Measurements from ENCODE around the gene HOXA2.

DNA sequence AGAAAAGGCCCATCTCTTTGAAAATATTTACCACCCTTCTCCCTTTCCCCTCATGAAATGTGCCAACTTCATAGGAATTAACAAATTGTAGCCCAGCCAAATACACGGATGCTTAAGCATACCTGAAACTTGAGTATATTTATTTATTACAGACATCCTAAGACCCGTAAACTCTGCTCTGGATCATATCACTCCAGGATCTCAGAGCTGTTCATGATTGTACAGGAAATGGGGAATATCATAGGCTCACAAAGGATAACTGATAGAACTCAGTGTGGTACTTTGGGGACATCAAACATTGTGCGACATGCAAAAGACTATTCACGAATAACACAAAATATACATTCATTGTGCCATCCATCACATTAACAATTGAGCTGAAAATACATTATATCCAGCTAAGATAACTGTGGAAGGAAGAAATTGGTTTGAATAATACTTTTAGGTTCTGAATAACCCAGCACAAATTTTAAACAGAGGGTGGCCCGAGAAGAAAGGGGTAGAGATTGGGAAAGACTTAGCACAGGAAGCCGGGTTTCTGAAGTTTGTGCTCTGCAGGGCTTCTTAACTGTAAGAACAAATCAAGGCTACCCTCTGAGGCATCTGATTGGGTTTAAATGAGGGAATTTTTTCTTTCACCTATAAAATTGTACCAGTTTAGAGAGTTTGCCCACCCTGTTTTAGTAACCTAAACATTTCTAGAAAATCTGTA lies 9.1 kb downstream of the HOXA2 start:
- TF ChIP-seq CTCF (IDR thresholded peaks at IDR 0.05; ENCODE audit: control extremely low read depth in 1 of 3, insufficient read depth in 1 of 3, low read depth in 1 of 3, low read length in 3 of 3) (no peak), POLR2A (IDR thresholded peaks at IDR 0.05; ENCODE audit: control extremely low read depth in 1 of 2, low read depth in 2 of 2, low read length in 2 of 2) (no peak), CHD2 (IDR thresholded peaks at IDR 0.05; ENCODE audit: low read length) (no peak), RAD21 (IDR thresholded peaks at IDR 0.05 in 1 of 2, conservative IDR thresholded peaks at IDR 0.05 in 1 of 2; ENCODE audit: low read depth in 2 of 2, low read length in 2 of 2) (no peak), EZH2 (IDR thresholded peaks at IDR 0.05; ENCODE audit: low read depth, low read length, severe bottlenecking) (no peak)
